ENCODE results near the gene DCHS1. TPM values are rescaled to one million over a fixed set of nuclear protein-coding genes. Genes with fewer than 3 reads are reported as not detected.
A peak's percentile ranks its signal among the peaks of the same experiment; 100 is the strongest.
"Not testable (repeated sequence)": the region's sequence is repeated elsewhere in the genome, so short reads cannot be mapped to it uniquely, and the experiment has no call there.

DCHS1 gene
- 0.34 TPM for polyA plus RNA-seq (2012; ENCODE audit: missing spikeins)

- FAIRE-seq = no peak
- TF ChIP-seq POLR2AphosphoS5 (IDR thresholded peaks at IDR 0.05; ENCODE audit: low read depth, low read length) (no peak), TAF1 (IDR thresholded peaks at IDR 0.05; ENCODE audit: borderline replicate concordance, low read depth, low read length) (no peak), POLR2A (IDR thresholded peaks at IDR 0.05; ENCODE audit: low read depth, low read length) (no peak)
- DNase-seq (ENCODE audit: insufficient read length) = no peak
These were observed at the start of gene DCHS1 for GRCh38 chr11:6655790-6656583. DCHS1 (minus strand) TSS chr11:6655809; CDS start chr11:6641613, 14,196 bp downstream.

GRCh38 chr11:6703247-6704063 lies 47.8 kb upstream of the DCHS1 start:
- FAIRE-seq (peak; percentile 88), DNase-seq (ENCODE audit: insufficient read length) (no peak)
- TF ChIP-seq POLR2AphosphoS5 (IDR thresholded peaks at IDR 0.05; ENCODE audit: low read depth, low read length) (no peak), TAF1 (IDR thresholded peaks at IDR 0.05; ENCODE audit: borderline replicate concordance, low read depth, low read length) (no peak), POLR2A (IDR thresholded peaks at IDR 0.05; ENCODE audit: low read depth, low read length) (no peak)

GRCh38 chr11:6701955-6702354 lies 46.3 kb upstream of the DCHS1 start:
- DNase-seq (ENCODE audit: insufficient read length) = not testable (repeated sequence)

GRCh38 chr11:6695377-6695776 lies 39.8 kb upstream of the DCHS1 start:
- DNase-seq (ENCODE audit: insufficient read length) = no peak
- TF ChIP-seq POLR2A (IDR thresholded peaks at IDR 0.05; ENCODE audit: low read depth, low read length) = no peak
- TF ChIP-seq TAF1 (IDR thresholded peaks at IDR 0.05; ENCODE audit: borderline replicate concordance, low read depth, low read length) = no peak
- no peak for TF ChIP-seq POLR2AphosphoS5 (IDR thresholded peaks at IDR 0.05; ENCODE audit: low read depth, low read length)
- FAIRE-seq = no peak

More at GRCh38 chr11:6701955-6702354, 46.3 kb upstream of the DCHS1 start:
- not testable (repeated sequence) for FAIRE-seq

- no peak for FAIRE-seq
- DNase-seq (ENCODE audit: insufficient read length) = no peak
- TF ChIP-seq POLR2AphosphoS5 (IDR thresholded peaks at IDR 0.05; ENCODE audit: low read depth, low read length) (no peak), POLR2A (IDR thresholded peaks at IDR 0.05; ENCODE audit: low read depth, low read length) (no peak), TAF1 (IDR thresholded peaks at IDR 0.05; ENCODE audit: borderline replicate concordance, low read depth, low read length) (no peak)
These were observed 38.6 kb upstream of the DCHS1 start for GRCh38 chr11:6694229-6694535.

GRCh38 chr11:6693342-6694228 lies 38.0 kb upstream of the DCHS1 start:
- TF ChIP-seq TAF1 (IDR thresholded peaks at IDR 0.05; ENCODE audit: borderline replicate concordance, low read depth, low read length) (no peak), POLR2A (IDR thresholded peaks at IDR 0.05; ENCODE audit: low read depth, low read length) (no peak), POLR2AphosphoS5 (IDR thresholded peaks at IDR 0.05; ENCODE audit: low read depth, low read length) (no peak)
- no peak for DNase-seq (ENCODE audit: insufficient read length)
- no peak for FAIRE-seq

GRCh38 chr11:6692128-6692527 lies 36.5 kb upstream of the DCHS1 start:
- DNase-seq (ENCODE audit: insufficient read length) (no peak), FAIRE-seq (no peak)
- TF ChIP-seq TAF1 (IDR thresholded peaks at IDR 0.05; ENCODE audit: borderline replicate concordance, low read depth, low read length) (no peak), POLR2AphosphoS5 (IDR thresholded peaks at IDR 0.05; ENCODE audit: low read depth, low read length) (no peak), POLR2A (IDR thresholded peaks at IDR 0.05; ENCODE audit: low read depth, low read length) (no peak)

- DNase-seq (ENCODE audit: insufficient read length); FAIRE-seq: not testable (repeated sequence)
These were observed 35.0 kb upstream of the DCHS1 start for GRCh38 chr11:6690431-6691132.

- no peak for TF ChIP-seq POLR2AphosphoS5 (IDR thresholded peaks at IDR 0.05; ENCODE audit: low read depth, low read length)
- no peak for TF ChIP-seq TAF1 (IDR thresholded peaks at IDR 0.05; ENCODE audit: borderline replicate concordance, low read depth, low read length)
- DNase-seq (ENCODE audit: insufficient read length) (no peak), FAIRE-seq (no peak)
These were observed 32.3 kb upstream of the DCHS1 start for GRCh38 chr11:6687876-6688275.

GRCh38 chr11:6686006-6686405 lies 30.4 kb upstream of the DCHS1 start:
- TF ChIP-seq POLR2AphosphoS5 (IDR thresholded peaks at IDR 0.05; ENCODE audit: low read depth, low read length) (no peak), POLR2A (IDR thresholded peaks at IDR 0.05; ENCODE audit: low read depth, low read length) (no peak), TAF1 (IDR thresholded peaks at IDR 0.05; ENCODE audit: borderline replicate concordance, low read depth, low read length) (no peak)
- no peak for DNase-seq (ENCODE audit: insufficient read length)
- no peak for FAIRE-seq

- FAIRE-seq; DNase-seq (ENCODE audit: insufficient read length): not testable (repeated sequence)
These were observed 28.5 kb upstream of the DCHS1 start for GRCh38 chr11:6684068-6684467.
